Gastroesophageal sphincter (tissue), 4 donors: ENCODE data around the gene SPINT1. TPM values are rescaled to one million over a fixed set of nuclear protein-coding genes. Genes with fewer than 3 reads are reported as not detected.

ENCODE experiments used
- ATAC-seq: fragments of 150-250 bp; one replicate; pipeline ENCODE4 v1.9.1; 2016; ENCODE audit warnings: mild to moderate bottlenecking, moderate library complexity
- H3K27ac ChIP-seq, 4 donors: fragments of 200-600 bp; sonication (generic) in 3 of 4; 1 replicate in 3 of 4; 2 replicates in 1 of 4; pipeline ENCODE4 v1.5.1; 2016 to 2019
- H3K27me3 ChIP-seq: fragments of 200-600 bp; sonication (generic); one replicate; pipeline ENCODE4 v1.5.1; 2019
- H3K36me3 ChIP-seq, 2 donors: fragments of 200-600 bp; sonication (generic); one replicate each; pipeline ENCODE4 v1.5.1; 2019; ENCODE audit warnings: control low read depth in 1 of 2
- H3K4me1 ChIP-seq, 3 donors: fragments of 200-600 bp; sonication (generic); 1 replicate in 2 of 3; 2 replicates in 1 of 3; pipeline ENCODE4 v1.5.1; 2016 to 2019; ENCODE audit warnings: control low read depth in 2 of 3
- H3K4me3 ChIP-seq, 2 donors: fragments of 200-600 bp; sonication (generic); one replicate each; pipeline ENCODE4 v1.5.1; 2019; ENCODE audit warnings: mild to moderate bottlenecking in 1 of 2, moderate library complexity in 1 of 2
- H3K9me3 ChIP-seq, 3 donors: fragments of 200-600 bp; sonication (generic); one replicate each; pipeline ENCODE4 v1.5.1; 2017 to 2019; ENCODE audit warnings: control low read depth in 2 of 3
- EP300 ChIP-seq: sonication (generic); formaldehyde crosslinking; IDR thresholded peaks from one replicate; pipeline ENCODE4 v1.6.1; 2017; ENCODE audit warnings: antibody characterized with exemption, mild to moderate bottlenecking
- POLR2A ChIP-seq, 2 donors: fragments of 450-650 bp; IDR thresholded peaks; one replicate each; pipeline ENCODE4 v1.6.1; 2017; ENCODE audit warnings: antibody characterized with exemption in 2 of 2, mild to moderate bottlenecking in 2 of 2, moderate library complexity in 1 of 2
- POLR2AphosphoS5 ChIP-seq: sonication (generic); formaldehyde crosslinking; IDR thresholded peaks from one replicate; pipeline ENCODE4 v1.6.1; 2017; ENCODE audit warnings: antibody characterized with exemption
- WGBS, 2 donors: methylation state at CpG; one replicate each; pipeline ENCODE4 v1.1.5; 2018; ENCODE audit warnings: low coverage in 1 of 2; 5-methylcytosine and 5-hydroxymethylcytosine counted together
- total RNA-seq, 4 donors: library from RNA; depleted of rRNA; stranded (reverse); fragments of >200 nt; gene quantifications; one replicate each; pipeline ENCODE4 v1.1.0, GENCODE V29; 2016
- TF ChIP-seq, protein P1 (sequence below), 4 experiments: fragments of 200-600 bp in 2 of 4; fragments of 450-650 bp in 2 of 4; sonication (generic) in 1 of 4; IDR thresholded peaks; one replicate each; pipeline ENCODE4 v1.5.1; 2017 to 2019; ENCODE audit warnings: antibody characterized with exemption in 4 of 4, mild to moderate bottlenecking in 2 of 4, moderate library complexity in 2 of 4

Gene SPINT1
- total RNA-seq, 4 donors from 2014 or later = 2.0 to 29.8 (median 2.8) TPM

DNA sequence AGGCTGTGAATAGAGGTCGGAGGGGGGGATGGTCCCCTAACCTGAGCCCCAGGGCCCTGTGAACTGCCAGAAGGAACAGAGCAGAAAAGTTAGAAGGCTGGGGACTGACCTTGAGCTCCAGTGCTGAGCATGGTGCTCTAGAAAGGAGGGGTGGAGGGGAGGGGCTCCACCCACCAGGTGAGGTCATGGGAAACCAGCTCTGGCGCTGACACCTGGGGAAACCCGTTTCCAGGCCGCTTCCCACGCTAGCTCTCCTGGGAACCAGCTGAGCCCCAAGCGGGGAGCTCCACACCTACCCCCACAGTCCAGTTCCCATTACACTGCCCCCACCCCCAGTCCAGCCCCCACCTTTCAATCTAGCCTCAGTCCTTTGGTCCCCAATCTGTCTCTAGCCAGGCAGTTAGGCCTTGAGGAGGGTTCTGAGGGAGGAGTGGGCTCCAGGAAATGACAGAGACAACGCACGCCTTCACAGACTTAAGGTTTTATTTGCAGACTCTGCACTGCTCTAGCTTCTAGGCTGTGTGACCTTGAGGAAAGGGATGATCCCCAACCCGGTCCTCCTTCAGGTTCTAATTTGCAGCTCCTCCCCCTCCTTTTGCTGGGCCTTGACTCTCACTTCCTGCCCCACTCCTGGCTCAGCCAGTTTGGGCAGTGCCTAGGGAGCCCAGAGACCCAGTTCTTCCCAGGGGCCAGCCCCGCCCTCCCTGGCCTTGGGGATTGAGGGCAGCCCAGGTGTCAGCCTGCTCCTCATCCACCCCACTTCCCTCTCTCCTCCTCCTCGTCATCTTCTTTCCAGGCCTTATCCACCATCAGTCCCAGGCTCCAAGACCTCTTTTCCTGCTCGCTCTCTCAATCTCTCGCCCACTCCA lies 28.1 kb downstream of the SPINT1 start:
- Histone ChIP-seq H3K4me3 (no peak overlapping the region), H3K36me3 (no peaks in the 10 kb centered on the region), H3K27me3 (peaks cover 44% of the 10 kb centered on the region), H3K27ac (no peak overlapping the region), H3K4me1 (peaks cover 0 to 14% (median 9%) of the 10 kb centered on the region in 3 donors), H3K9me3 (no peaks in the 10 kb centered on the region)
- TF ChIP-seq POLR2A (IDR thresholded peaks at IDR 0.05) = no peak
- no peak for TF ChIP-seq POLR2AphosphoS5
- TF ChIP-seq, protein P1, sequence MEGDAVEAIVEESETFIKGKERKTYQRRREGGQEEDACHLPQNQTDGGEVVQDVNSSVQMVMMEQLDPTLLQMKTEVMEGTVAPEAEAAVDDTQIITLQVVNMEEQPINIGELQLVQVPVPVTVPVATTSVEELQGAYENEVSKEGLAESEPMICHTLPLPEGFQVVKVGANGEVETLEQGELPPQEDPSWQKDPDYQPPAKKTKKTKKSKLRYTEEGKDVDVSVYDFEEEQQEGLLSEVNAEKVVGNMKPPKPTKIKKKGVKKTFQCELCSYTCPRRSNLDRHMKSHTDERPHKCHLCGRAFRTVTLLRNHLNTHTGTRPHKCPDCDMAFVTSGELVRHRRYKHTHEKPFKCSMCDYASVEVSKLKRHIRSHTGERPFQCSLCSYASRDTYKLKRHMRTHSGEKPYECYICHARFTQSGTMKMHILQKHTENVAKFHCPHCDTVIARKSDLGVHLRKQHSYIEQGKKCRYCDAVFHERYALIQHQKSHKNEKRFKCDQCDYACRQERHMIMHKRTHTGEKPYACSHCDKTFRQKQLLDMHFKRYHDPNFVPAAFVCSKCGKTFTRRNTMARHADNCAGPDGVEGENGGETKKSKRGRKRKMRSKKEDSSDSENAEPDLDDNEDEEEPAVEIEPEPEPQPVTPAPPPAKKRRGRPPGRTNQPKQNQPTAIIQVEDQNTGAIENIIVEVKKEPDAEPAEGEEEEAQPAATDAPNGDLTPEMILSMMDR (IDR thresholded peaks at IDR 0.05) = no peak
- no peak for TF ChIP-seq EP300
- WGBS, 2 donors = 91 to 100% methylated on average over 1 to 7 of the region's 13 CpGs
- ATAC-seq = no peak

DNA sequence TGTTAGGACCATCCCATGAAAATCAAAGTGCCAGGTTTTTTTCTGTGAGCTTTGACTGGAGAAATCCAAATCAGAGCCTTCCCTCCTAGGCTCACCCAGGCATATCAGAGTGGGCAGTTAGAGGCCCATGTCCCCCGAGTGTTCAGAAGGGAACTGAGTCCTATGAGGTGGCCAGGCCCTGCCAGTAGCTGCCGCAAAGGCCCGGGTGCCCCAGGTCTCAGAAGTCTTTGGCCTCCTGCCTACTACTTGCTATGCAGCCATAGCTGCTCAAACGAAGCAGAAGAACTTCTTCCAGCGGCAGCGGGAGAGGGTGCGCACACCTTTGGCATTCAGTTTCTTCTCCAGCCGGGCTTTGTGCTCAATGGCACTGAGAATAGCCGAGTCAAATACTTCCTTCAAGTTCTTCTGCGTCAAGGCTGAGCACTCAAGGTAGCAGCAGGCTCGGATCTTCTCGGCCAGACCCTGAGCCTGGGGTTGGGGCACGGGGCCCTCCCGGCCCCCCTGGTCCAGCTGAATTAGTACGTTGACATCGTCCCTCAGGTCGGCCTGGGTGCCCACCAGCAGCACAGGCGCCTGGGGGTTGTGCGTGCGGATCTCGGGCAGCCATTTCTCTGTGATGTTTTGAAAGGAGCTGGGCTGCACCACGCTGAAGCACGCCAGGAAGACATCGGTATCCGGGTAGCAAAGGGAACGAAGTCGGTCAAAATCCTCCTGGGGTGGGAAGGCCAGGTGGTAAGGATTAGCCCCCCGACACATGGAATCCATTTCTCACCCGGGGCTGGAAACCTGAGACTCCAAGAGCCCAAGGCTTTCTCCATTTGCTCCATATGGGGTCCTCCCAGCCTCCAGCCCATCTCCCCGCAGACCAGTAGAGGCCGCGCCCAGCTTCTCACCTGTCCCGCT lies 29.2 kb downstream of the SPINT1 start:
- no peak for ATAC-seq
- Histone ChIP-seq H3K27me3 (peaks cover 44% of the 10 kb centered on the region), H3K27ac (no peak overlapping the region), H3K4me1 (peaks cover 0 to 14% (median 9%) of the 10 kb centered on the region in 3 donors), H3K36me3 (no peaks in the 10 kb centered on the region), H3K9me3 (no peaks in the 10 kb centered on the region), H3K4me3 (peak overlapping the region in 1 of 2 donors; percentile 59)
- no peak for TF ChIP-seq POLR2A (IDR thresholded peaks at IDR 0.05)
- TF ChIP-seq EP300 = no peak
- TF ChIP-seq, protein P1 (IDR thresholded peaks at IDR 0.05) = no peak
- no peak for TF ChIP-seq POLR2AphosphoS5
- 92 to 94% methylated on average over 7 of the region's 33 CpGs for WGBS, 2 donors

DNA sequence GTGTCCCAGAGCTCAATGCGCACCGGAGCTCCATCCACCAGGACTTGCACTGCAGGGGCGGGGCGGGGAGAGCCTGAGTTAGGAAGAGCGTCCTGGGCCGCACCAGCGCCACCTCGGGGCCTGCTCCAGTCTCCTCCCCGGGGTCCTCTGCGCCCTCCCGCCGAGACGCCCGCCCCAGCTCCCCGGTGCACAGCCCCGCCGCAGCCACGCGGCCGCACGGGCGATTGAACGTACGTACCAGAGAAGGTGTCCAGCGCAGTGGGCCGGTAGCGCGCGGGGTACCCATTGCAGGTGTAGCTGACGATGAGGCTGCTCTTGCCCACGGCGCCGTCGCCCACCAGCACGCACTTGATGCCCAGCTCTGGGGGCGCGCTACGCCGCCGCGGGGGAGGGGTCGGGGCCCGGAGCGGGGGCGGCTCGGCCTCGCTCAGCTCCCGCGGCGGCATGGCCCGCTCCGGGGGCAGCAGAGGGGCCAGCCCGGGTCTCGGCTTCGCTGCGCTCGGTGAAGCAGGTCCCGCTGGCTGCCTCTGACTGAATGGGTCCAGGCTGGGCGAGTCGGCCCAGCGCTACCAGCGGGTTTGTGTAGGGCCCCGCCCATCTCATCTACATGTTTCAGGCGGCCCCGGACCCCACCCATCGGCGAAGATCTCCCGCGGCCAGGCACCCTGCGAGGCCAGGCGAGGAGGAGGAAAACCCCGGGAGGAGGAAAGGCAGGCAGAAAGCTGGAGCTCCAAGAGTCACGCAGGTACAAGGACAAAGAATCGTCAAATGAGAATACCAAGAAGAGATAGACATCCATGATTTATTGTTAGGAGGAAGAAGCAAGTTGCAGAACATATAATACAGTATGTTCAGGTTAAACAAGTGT lies 30.1 kb downstream of the SPINT1 start, which contains the start of gene RHOV:
Gene RHOV (minus strand): TSS at position 541 of the 868 bp plus-strand sequence. CDS start 95 bp downstream, at position 446.
- Histone ChIP-seq H3K36me3 (no peaks in the 10 kb centered on the region), H3K9me3 (no peaks in the 10 kb centered on the region), H3K4me3 (peak within 1 kb of the TSS; percentile 31 to 59), H3K27me3 (peaks cover 44% of the 10 kb centered on the region), H3K27ac (peak within 1 kb of the TSS in 1 of 4 donors; percentile 38), H3K4me1 (peaks cover 0 to 14% (median 9%) of the 10 kb centered on the region in 3 donors)
- ATAC-seq = peak; percentile 78
- TF ChIP-seq EP300 = no peak
- TF ChIP-seq, protein P1 (IDR thresholded peaks at IDR 0.05) = peak in 1 of 4 experiments; percentile 3
- TF ChIP-seq POLR2AphosphoS5 = no peak
- WGBS, 2 donors = 0% methylated on average over 2 to 3 of the region's 74 CpGs

DNA sequence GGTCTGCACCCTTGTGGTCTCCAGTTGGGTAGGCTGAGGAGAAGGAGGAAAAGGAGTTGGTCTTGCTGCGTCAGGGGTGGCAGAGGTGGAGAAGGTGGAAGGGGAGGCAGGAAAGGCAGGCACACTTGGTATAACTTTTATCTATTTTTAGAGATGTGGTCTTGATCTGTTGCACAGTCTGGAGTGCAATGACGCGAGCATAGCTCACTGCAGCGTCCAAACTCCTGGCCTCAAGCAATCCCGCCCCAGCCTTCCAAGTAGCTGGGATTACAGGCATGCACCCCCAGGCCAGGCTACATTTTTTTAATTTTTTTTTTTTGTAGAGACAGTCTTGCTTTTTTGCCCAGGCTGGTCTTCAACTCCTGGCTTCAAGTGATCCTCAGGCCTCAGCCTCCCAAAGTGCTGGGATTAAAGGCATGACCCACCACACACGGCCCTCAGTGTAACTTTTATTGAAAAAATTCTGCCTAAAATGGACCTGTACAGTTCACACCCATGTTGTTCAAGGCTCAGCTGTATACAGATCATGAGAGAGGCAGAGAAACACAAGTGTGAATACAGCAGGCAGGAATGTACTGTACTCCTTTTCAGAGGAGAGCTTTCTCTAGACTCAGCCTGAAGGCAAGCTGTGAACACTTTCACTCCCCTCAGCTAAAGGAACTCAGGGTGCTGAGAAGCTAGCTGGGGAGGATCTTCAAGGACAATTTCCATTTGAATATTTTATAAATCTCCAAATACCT lies 32.3 kb downstream of the SPINT1 start:
- Histone ChIP-seq H3K27me3 (peaks cover 29% of the 10 kb centered on the region), H3K9me3 (no peaks in the 10 kb centered on the region), H3K4me1 (peaks cover 0 to 14% (median 9%) of the 10 kb centered on the region in 3 donors), H3K4me3 (no peak overlapping the region), H3K27ac (no peak overlapping the region), H3K36me3 (no peaks in the 10 kb centered on the region)
- 85 to 87% methylated on average over 5 of the region's 6 CpGs for WGBS, 2 donors
- TF ChIP-seq EP300 = no peak
- TF ChIP-seq, protein P1 (IDR thresholded peaks at IDR 0.05) = no peak
- TF ChIP-seq POLR2AphosphoS5 = no peak
- TF ChIP-seq POLR2A (IDR thresholded peaks at IDR 0.05) = no peak
- ATAC-seq = no peak
